Peyer's patch (tissue), 4 donors: Measurements from ENCODE around the gene SPECC1L.
"Not testable (repeated sequence)": the region's sequence is repeated elsewhere in the genome, so short reads cannot be mapped to it uniquely, and the experiment has no call there.

Source experiments
- POLR2A ChIP-seq, 2 donors: fragments of 450-650 bp; IDR thresholded peaks; one replicate each; pipeline ENCODE4 v1.5.1; 2017; ENCODE audit warnings: antibody characterized with exemption in 2 of 2, mild to moderate bottlenecking in 2 of 2, moderate library complexity in 2 of 2
- TF ChIP-seq, protein P1 (sequence below), 6 experiments: fragments of 450-650 bp in 4 of 6; fragments of 200-600 bp in 2 of 6; sonication (generic) in 1 of 6; IDR thresholded peaks; one replicate each; pipeline ENCODE4 v1.5.1; 2017 to 2019; ENCODE audit warnings: antibody characterized with exemption in 6 of 6, mild to moderate bottlenecking in 3 of 6, moderate library complexity in 1 of 6

GRCh38 chr22:24273906-24274305 is 3.3 kb downstream of the SPECC1L start:
- TF ChIP-seq POLR2A (IDR thresholded peaks at IDR 0.05), result not testable (repeated sequence)
- TF ChIP-seq, protein P1, sequence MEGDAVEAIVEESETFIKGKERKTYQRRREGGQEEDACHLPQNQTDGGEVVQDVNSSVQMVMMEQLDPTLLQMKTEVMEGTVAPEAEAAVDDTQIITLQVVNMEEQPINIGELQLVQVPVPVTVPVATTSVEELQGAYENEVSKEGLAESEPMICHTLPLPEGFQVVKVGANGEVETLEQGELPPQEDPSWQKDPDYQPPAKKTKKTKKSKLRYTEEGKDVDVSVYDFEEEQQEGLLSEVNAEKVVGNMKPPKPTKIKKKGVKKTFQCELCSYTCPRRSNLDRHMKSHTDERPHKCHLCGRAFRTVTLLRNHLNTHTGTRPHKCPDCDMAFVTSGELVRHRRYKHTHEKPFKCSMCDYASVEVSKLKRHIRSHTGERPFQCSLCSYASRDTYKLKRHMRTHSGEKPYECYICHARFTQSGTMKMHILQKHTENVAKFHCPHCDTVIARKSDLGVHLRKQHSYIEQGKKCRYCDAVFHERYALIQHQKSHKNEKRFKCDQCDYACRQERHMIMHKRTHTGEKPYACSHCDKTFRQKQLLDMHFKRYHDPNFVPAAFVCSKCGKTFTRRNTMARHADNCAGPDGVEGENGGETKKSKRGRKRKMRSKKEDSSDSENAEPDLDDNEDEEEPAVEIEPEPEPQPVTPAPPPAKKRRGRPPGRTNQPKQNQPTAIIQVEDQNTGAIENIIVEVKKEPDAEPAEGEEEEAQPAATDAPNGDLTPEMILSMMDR (IDR thresholded peaks at IDR 0.05), result not testable (repeated sequence)
